Endometrial microvascular endothelial cells (primary cell): Measurements from ENCODE around the gene KIAA1755. TPM values are rescaled to one million over a fixed set of nuclear protein-coding genes. Genes with fewer than 3 reads are reported as not detected.
"Not testable (repeated sequence)": the region's sequence is repeated elsewhere in the genome, so short reads cannot be mapped to it uniquely, and the experiment has no call there.

Source experiments
- in situ Hi-C: cut with HindIII; loops from 2 replicates; pipeline ENCODE4 v1.10.0; 2017; ENCODE audit warnings: low sequenced_read_pairs, low pct_unique_long_range_greater_than_20kb; ENCODE audit errors: inconsistent ontology term
- total RNA-seq: library from RNA; depleted of rRNA; stranded (reverse); fragments of >200 nt; gene quantifications from one replicate; pipeline ENCODE4 v1.2.3, GENCODE V29; 2015; ENCODE audit errors: inconsistent ontology term

Gene KIAA1755
- total RNA-seq, 1 donor from 2014 or later: 1.0 TPM

- in situ Hi-C loops: no loop called here
These were observed 31.4 kb upstream of the KIAA1755 start for GRCh38 chr20:38291966-38292365.

DNA sequence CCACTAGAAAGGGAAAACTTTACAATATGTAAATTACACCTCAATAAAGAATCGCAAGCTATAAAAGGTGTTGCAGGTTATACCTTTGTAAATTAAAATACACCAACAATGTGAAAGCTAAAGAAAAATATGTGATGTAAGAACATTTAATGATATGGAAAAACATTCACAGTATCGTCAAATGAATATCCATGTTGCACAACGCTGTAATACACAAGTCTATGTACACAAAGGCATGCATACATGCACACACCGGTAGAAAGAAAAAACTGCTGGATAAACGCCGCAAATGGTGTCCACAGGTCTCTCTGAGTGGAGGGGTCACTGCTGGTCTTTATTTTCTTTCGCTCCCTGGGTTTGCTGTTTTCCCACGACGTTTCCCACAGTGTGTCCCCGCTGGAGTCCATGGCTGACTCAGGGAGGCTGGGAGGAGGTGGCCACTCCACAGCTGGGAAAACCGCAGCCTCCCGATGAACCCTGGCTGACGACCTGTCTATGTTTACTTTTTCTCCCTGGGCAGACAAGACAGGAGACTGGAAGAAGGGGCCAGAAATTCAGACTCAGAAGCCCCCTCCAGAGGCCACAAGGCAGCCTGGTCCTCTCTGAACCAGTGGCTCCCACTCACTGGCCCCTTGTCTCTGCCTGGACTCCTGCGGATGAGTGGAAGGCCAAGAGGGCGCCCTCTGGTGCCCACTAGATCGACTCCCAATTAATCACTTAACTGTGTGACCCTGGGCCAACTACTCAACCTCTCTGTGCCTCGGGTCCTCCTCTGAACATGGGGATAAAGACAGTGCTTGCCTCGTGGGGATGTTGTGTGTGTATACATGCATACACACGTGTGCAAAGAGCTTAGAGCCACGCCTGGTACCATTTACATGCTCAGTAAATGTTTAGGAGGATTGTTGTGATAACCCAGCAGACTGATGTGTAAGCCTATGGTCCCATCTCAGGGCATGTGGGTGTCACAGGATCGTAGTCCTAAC is 30.6 kb upstream of the KIAA1755 start:
- in situ Hi-C loops: no loop called here

GRCh38 chr20:38286586-38287531 is 26.3 kb upstream of the KIAA1755 start:
- in situ Hi-C loops: no loop called here

DNA sequence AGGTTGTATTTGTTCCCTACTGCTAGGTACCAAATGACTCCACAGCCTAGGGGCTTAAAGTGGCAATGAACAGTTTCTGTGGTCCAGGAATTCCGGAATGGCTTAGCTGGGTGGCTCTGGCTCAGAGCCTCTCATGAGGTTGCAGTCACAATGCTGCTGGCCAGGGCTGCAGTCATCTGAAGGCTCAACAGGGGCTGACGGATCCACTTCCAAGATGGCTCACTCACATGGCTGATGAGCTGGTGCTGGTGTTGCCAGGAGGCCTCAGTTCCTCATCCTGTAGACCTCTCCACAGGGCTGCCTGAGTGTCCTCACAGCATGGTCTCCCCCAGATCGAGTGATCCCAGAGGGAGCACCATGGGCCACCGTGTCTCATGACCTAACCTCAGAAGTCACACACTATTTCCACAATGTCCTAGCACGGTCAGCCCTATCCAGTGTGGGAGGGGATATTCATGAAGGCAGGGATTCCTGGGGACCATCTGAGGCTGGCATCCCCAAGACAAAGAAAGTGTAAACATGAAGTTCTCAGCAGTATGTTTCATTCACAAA is 24.4 kb upstream of the KIAA1755 start:
- in situ Hi-C loops: no loop called here

GRCh38 chr20:38284066-38284650 is 23.6 kb upstream of the KIAA1755 start:
- in situ Hi-C loops: not testable (repeated sequence)

GRCh38 chr20:38283236-38283635 is 22.7 kb upstream of the KIAA1755 start:
- in situ Hi-C loops: no loop called here

GRCh38 chr20:38281176-38281915 is 20.8 kb upstream of the KIAA1755 start:
- in situ Hi-C loops: not testable (repeated sequence)

DNA sequence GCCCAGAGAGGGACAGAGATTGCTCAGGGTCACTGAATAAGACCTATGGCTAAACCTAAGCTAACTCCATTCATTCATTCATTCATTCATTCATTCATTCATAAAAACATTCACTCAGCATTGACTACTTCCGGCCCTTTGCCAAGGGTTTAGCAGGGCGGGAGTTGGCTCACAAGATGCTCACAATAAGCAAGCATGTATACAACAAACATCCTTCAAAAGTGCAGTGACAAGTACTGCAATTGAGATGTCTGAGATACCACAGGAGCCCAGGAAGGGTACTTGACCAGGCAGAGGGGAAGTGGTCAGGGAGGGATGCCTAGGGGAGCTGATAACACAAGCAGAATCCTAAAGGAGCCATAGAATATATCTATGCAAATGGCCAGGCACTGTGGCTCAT is 18.2 kb upstream of the KIAA1755 start:
- in situ Hi-C loops: no loop called here

DNA sequence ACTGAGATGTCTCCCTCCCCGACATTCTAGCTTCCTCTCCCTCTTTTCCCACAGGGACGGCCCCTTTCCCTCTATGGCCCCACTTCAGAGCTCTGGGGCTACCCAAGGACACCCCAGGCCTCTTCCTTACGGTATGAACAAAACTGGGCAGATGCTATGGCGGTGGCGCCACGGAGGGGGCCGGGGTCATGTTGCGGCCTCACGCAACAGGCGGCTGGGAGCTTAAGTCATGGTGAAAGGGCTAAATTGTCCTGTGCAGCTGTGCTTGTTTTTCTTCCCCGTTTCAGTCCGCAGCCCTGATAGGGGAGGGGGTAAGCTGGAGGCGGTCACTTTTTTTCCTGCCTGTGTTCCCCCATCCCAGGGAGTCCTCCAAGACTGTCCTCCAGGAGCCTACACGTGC is 17.6 kb upstream of the KIAA1755 start:
- in situ Hi-C loops: no loop called here

DNA sequence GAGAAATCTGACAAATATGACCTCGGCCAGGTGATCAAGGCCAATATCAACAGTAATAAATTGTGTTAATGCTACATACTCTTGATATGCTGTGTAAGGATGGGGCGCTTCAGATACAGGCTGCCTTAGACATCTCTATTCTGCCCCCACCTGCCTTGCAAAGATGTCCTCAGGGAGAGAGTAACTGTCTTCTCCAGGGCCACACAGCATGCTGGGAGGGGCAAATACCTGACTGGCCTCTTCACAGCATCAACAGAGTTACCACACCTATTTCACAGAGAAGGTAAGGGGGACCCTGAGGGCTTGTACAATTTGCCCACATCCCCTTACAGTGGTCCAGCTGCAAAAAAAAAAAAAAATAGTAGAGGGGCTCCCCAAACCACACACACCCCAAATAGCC is 17.2 kb upstream of the KIAA1755 start:
- in situ Hi-C loops: no loop called here

- in situ Hi-C loops: no loop called here
These were observed 16.8 kb upstream of the KIAA1755 start for GRCh38 chr20:38277285-38277684.

DNA sequence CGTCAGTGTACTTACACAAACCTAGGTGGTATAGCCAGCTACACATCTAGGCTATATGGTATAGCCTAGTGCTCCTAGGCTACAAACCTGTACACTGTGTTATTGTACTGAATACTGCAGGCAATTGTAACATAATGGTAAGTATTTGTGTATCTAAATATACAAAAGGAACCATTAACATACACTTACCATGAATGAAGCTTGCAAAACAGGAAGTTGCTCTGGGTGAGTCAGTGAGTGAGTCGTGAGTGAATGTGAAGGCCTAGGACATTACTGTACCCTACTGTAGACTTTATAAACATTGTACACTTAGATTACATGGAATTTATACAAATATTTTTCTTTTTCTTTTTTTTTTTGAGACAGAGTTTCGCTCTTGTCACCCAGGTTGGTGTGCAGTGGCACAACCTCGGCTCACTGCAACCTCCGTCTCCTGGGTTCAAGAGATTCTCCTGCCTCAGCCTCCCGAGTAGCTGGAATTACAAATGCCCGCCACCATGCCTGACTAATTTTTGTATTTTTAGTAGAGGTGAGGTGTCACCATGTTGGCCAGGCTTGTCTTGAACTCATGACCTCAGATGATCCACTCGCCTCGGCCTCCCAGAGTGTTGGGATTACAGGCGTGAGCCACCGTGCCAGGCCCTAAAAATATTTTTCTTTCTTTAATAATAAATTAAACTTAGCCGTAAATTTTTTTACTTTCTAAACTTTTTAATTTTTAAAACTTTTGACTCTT is 15.4 kb upstream of the KIAA1755 start:
- in situ Hi-C loops: no loop called here

DNA sequence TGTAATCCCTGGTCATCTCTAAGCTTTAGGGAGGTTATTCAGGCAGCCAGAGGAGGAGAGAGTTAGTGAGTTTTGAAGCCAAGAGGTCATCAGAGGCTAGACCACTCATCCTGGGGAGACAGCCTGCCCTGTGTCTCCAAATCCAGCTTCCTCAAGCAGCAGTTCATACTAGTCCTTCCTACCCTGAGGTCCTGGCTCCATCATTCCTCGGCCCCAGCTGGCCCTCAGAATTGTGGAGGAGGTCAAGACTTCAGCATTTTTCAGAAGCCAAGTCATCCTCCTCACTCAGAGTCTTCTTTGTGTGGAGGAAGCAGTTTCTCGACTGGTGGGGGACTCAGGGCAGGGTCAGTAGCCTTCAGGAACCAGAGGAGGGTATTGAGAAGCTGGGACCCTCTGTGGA is 12.4 kb upstream of the KIAA1755 start:
- in situ Hi-C loops: no loop called here

- in situ Hi-C loops: no loop called here
These were observed 11.9 kb upstream of the KIAA1755 start for GRCh38 chr20:38272398-38272797.

- in situ Hi-C loops: no loop called here
These were observed 11.1 kb upstream of the KIAA1755 start for GRCh38 chr20:38271608-38272120.

GRCh38 chr20:38270869-38271605 is 10.5 kb upstream of the KIAA1755 start:
- in situ Hi-C loops: no loop called here

DNA sequence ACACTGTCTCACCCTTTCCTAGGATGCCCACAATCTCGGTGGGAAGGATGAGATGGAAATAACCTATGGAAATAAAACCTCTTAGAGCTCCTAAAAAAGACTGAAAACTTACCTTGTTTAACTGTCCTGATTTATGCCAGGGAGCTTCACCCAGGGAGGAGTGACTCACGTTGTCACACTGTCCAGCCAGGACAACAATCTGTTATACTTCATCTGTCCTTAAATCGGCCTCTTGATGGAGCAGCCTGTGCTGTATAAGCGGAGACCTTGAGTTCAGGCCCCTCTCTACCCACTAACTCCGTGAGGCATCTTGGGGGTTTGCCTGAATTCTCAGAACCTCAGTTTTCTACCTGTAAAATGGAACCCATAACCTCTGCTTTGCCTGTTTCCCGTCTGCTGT is 9.2 kb upstream of the KIAA1755 start:
- in situ Hi-C loops: no loop called here
